LNCaP clone FGC (cell line): ENCODE results near the gene OR2L13.

ENCODE experiments used
- DNase-seq: peaks from one replicate; pipeline ENCODE4 v3.0.0-alpha.2; 2011; ENCODE audit warnings: low read depth
- H3K4me3 ChIP-seq: 2 replicates; pipeline ENCODE4 v1.5.1; 2011; ENCODE audit warnings: mild to moderate bottlenecking, low read depth, low read length, control low read depth
- TF ChIP-seq, protein P1 (sequence below): IDR thresholded peaks from 2 replicates; pipeline ENCODE4 v1.5.1; 2012; ENCODE audit warnings: mild to moderate bottlenecking; ENCODE audit not compliant: control insufficient read depth, insufficient read depth; ENCODE audit errors: extremely low read depth

OR2L13 gene, protein sequence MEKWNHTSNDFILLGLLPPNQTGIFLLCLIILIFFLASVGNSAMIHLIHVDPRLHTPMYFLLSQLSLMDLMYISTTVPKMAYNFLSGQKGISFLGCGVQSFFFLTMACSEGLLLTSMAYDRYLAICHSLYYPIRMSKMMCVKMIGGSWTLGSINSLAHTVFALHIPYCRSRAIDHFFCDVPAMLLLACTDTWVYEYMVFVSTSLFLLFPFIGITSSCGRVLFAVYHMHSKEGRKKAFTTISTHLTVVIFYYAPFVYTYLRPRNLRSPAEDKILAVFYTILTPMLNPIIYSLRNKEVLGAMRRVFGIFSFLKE

DNA sequence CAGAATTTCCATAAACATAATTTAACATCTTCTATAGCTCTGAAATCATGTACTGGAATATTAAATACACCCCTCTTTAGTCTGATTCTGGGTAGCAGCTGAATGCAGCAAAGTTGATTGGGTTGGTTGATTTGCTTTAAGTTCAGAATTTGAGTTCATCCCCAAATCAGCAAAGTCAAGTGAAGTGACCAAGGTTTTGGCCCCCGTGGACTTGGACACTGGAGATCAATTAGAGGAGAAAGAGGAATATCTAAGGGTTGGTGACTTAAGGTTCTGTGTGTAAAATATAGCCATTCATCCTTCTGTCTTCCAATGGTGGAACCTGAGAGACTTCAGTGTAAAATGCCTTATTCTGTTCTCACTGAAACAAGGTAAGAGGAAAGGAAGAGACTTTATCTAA lies at the start of gene OR2L13:
Gene OR2L13 (plus strand): TSS at position 301 of the 400 bp plus-strand sequence. CDS start 4,192 bp downstream, outside the sequence.
- no peak for DNase-seq
- no peak within 1 kb of the TSS for H3K4me3 ChIP-seq
- TF ChIP-seq, protein P1, sequence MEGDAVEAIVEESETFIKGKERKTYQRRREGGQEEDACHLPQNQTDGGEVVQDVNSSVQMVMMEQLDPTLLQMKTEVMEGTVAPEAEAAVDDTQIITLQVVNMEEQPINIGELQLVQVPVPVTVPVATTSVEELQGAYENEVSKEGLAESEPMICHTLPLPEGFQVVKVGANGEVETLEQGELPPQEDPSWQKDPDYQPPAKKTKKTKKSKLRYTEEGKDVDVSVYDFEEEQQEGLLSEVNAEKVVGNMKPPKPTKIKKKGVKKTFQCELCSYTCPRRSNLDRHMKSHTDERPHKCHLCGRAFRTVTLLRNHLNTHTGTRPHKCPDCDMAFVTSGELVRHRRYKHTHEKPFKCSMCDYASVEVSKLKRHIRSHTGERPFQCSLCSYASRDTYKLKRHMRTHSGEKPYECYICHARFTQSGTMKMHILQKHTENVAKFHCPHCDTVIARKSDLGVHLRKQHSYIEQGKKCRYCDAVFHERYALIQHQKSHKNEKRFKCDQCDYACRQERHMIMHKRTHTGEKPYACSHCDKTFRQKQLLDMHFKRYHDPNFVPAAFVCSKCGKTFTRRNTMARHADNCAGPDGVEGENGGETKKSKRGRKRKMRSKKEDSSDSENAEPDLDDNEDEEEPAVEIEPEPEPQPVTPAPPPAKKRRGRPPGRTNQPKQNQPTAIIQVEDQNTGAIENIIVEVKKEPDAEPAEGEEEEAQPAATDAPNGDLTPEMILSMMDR: no peak

DNA sequence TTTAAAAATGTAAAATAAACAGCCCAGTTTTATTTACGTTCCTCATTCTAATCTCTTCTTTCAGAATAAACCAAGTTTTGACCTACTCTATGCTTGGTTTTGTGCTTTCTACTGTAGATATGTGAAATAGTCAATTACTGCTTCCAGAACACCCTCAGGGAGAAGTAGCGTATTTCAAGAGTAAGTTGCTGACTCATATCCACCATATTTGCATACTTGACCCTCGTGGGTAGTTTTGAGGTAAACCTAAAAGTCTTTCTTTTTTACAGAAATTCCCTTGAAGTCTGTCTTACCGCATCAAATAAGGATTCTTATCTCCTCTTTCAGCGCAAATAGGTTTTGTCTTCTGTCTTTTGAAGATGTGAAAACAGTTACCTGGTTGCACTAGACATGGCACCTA lies 49.8 kb upstream of the OR2L13 start:
- TF ChIP-seq, protein P1: no peak
- DNase-seq: no peak
- H3K4me3 ChIP-seq: no peak overlapping the region

DNA sequence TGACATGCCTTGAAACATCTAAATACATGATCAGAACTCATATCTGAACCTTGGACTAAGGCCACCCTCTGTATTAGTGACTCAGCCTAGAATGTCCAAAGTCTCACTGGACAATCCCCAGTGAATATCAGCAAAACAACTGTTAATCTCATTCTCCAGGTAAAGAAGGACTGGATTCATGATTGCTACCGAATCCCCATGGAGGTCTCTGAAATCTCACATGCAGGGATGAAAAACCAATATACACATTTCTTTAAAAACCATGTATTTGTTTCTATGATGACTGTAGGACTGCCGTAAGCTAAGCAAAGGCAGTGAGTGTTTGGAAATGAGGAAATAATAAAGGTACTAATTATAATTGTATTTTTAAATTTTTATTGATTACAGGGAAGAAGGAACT lies 48.4 kb upstream of the OR2L13 start, which contains the start of gene OR2L3:
Gene OR2L3 (plus strand): TSS at position 301 of the 400 bp plus-strand sequence. CDS start 13,846 bp downstream, outside the sequence.
- no peak for DNase-seq
- TF ChIP-seq, protein P1: no peak
- no peak within 1 kb of the TSS for H3K4me3 ChIP-seq

DNA sequence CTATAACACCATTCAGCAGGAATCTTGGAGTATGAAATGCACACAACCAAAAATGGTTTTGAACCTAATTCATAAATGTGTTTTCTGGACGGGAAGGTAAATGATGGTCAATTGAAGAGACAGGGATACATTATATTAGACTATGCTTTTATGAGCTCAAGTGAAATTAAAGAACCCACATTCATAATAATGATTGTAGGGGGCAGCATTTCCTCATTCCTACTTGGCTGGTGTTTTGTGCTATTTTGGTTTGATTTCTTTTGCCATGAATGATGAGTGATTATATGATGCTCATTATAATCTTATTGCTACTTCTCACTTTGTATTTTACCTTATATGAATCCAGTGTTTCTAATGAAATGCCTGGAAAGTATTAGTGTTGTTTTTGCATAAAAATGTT lies 48.0 kb upstream of the OR2L13 start:
- DNase-seq: no peak
- TF ChIP-seq, protein P1: no peak
- H3K4me3 ChIP-seq: no peak overlapping the region

DNA sequence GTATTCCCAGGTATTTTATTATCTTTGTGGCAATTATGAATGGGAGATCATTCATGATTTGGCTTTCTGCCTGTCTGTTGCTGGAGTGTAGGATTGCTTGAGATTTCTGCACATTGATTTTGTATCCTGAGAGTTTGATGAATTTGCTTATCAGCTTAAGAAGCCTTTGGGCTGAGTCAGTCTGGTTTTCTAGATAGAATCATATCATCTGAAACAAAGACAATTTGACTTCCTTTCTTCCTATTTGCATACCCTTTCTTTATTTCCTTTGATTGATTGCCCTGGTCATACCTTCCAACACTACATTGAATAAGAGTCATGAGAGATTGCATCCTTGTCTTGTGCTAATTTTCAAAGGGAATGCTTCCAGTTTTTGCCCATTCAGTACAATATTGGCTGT lies 40.3 kb upstream of the OR2L13 start:
- H3K4me3 ChIP-seq: no peak overlapping the region
- DNase-seq: no peak
- TF ChIP-seq, protein P1: no peak

DNA sequence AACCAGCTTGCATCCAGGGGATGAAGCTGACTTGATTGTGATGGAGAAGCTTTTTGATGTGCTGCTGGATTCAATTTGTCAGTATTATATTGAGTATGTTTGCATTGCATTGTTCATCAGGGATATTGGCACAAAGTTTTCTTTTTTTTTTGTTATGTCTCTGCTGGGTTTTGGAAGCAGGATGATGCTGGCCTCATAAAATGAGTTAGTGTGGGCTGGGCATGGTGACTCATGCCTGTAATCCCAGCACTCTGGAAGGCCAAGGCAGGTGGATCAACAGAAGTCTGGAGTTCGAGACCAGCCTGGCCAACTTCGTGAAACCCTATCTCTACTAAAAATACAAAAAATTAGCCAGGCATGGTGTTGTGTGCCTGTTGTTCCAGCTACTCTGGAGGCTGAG lies 39.7 kb upstream of the OR2L13 start:
- no peak overlapping the region for H3K4me3 ChIP-seq
- no peak for DNase-seq
- TF ChIP-seq, protein P1: no peak

DNA sequence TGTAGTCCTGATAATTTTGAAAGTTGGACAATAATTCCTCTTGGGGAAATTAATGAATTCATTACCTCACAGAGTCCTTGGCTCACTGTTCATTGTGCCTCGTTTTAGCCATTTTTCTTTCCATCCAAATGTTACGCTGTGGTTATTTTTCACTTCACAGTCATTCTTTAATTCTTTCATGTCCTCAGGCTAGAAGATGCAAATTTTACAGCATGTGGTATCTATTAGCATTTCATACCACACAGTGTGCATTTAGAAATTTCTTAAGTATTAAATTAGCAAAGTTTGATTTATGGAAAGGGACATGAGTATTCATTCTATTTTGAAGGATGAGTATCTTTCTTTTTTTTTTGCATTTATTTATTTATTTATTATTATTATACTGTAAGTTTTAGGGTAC lies 29.9 kb upstream of the OR2L13 start:
- DNase-seq: no peak
- TF ChIP-seq, protein P1: no peak
- no peak overlapping the region for H3K4me3 ChIP-seq
